SK-N-SH (cell line): Measurements from ENCODE around the gene TMEM54. TPM values are rescaled to one million over a fixed set of nuclear protein-coding genes. Genes with fewer than 3 reads are reported as not detected.

ENCODE experiments used
- CTCF ChIA-PET: fragments of 300-600, 350-600 bp; formaldehyde crosslinking; extraction: SDS; loops from one replicate; lab custom pipeline; 2021; lab: Yijun Ruan, JAX
- POLR2A ChIA-PET: fragments of 350-600 bp; sonication (Branson Sonifier 250); formaldehyde crosslinking; extraction: SDS; loops from one replicate; lab custom pipeline; 2020; ENCODE audit warnings: antibody characterized with exemption, inconsistent platforms; lab: Yijun Ruan, JAX
- DNase-seq: peaks from one replicate; pipeline ENCODE4 v3.0.0; 2012
- H2AFZ ChIP-seq: fragments of 200-600 bp; sonication (generic); 2 replicates; pipeline ENCODE4 v1.8.1; 2016; ENCODE audit warnings: antibody characterized with exemption, mild to moderate bottlenecking, low read depth
- H3F3A ChIP-seq: fragments of 200-600 bp; sonication (generic); replicated peaks from 2 replicates; pipeline ENCODE3; 2016; ENCODE audit warnings: antibody characterized with exemption, mild to moderate bottlenecking; ENCODE audit not compliant: insufficient read depth
- H3K27ac ChIP-seq, 2 experiments: fragments of 200-500 bp in 1 of 2; fragments of 200-600 bp in 1 of 2; sonication (Bioruptor generic) in 1 of 2; sonication (generic), shearing (Covaris generic) in 1 of 2; 2 replicates each; pipeline versions ENCODE4 v1.5.1 to v1.6.1; 2014 to 2016; ENCODE audit warnings: low read depth in 2 of 2, inconsistent platforms in 1 of 2, low read length in 1 of 2, mild to moderate bottlenecking in 1 of 2, mixed read lengths in 1 of 2
- H3K27me3 ChIP-seq: fragments of 200-600 bp; sonication (generic), shearing (Covaris generic); 2 replicates; pipeline ENCODE4 v1.6.1; 2016; ENCODE audit warnings: mixed run types; ENCODE audit not compliant: insufficient read depth
- H3K36me3 ChIP-seq, 2 experiments: fragments of 200-500 bp in 1 of 2; fragments of 200-600 bp in 1 of 2; sonication (Bioruptor generic) in 1 of 2; sonication (generic) in 1 of 2; replicated peaks in 1 of 2; 2 replicates each; pipeline versions ENCODE3 to v1.5.1; 2014 to 2016; ENCODE audit warnings: low read length in 1 of 2, mild to moderate bottlenecking in 1 of 2; ENCODE audit not compliant: insufficient read depth in 2 of 2, control insufficient read depth in 1 of 2
- H3K4me1 ChIP-seq, 2 experiments: fragments of 200-500 bp in 1 of 2; fragments of 200-600 bp in 1 of 2; sonication (Bioruptor generic) in 1 of 2; sonication (generic), shearing (Covaris generic) in 1 of 2; 2 replicates each; pipeline versions ENCODE4 v1.5.1 to v1.6.1; 2014 to 2016; ENCODE audit warnings: low read depth in 1 of 2, low read length in 1 of 2, mixed run types in 1 of 2; ENCODE audit not compliant: insufficient read depth in 2 of 2, control insufficient read depth in 1 of 2
- H3K4me2 ChIP-seq: fragments of 200-600 bp; sonication (generic), shearing (Covaris generic); 2 replicates; pipeline ENCODE4 v1.6.1; 2017; ENCODE audit warnings: mixed run types
- H3K4me3 ChIP-seq, 2 experiments: fragments of 200-500 bp in 1 of 2; fragments of 200-600 bp in 1 of 2; sonication (Bioruptor generic) in 1 of 2; sonication (generic), shearing (Covaris generic) in 1 of 2; 2 replicates each; pipeline versions ENCODE4 v1.5.1 to v1.8.1; 2014 to 2016; ENCODE audit warnings: low read depth in 2 of 2, inconsistent platforms in 1 of 2, low read length in 1 of 2, mild to moderate bottlenecking in 1 of 2, mixed read lengths in 1 of 2, moderate library complexity in 1 of 2
- H3K79me2 ChIP-seq: fragments of 200-600 bp; sonication (generic); 2 replicates; pipeline ENCODE4 v1.8.1; 2017; ENCODE audit warnings: mild to moderate bottlenecking; ENCODE audit not compliant: insufficient read depth
- H3K9ac ChIP-seq: fragments of 200-600 bp; sonication (generic); 2 replicates; pipeline ENCODE4 v1.6.1; 2017; ENCODE audit warnings: mixed run types
- H3K9me2 ChIP-seq: fragments of 200-600 bp; sonication (generic); 2 replicates; pipeline ENCODE4 v1.6.1; 2017; ENCODE audit warnings: mixed run types
- H3K9me3 ChIP-seq: fragments of 200-600 bp; sonication (generic); 2 replicates; pipeline ENCODE4 v1.6.1; 2017; ENCODE audit warnings: mixed run types, mild to moderate bottlenecking, moderate library complexity
- H4K20me1 ChIP-seq: fragments of 200-600 bp; sonication (generic); 2 replicates; pipeline ENCODE4 v1.6.1; 2017; ENCODE audit warnings: mild to moderate bottlenecking, mixed run types; ENCODE audit not compliant: insufficient read depth
- CTCF ChIP-seq: fragments of 200-600 bp; sonication (generic); IDR thresholded peaks from 2 replicates; pipeline ENCODE4 v1.6.1; 2017; ENCODE audit warnings: antibody characterized with exemption, mild to moderate bottlenecking, moderate library complexity
- FOXJ3 ChIP-seq: sonication (generic); formaldehyde crosslinking; IDR thresholded peaks from 2 replicates; pipeline ENCODE4 v1.5.1; 2020; ENCODE audit warnings: mild to moderate bottlenecking, missing genetic modification reagents
- FOXM1 ChIP-seq: IDR thresholded peaks from 2 replicates; pipeline ENCODE4 v1.4.0; 2012; ENCODE audit warnings: low read depth, mild to moderate bottlenecking
- GABPA ChIP-seq: IDR thresholded peaks from 2 replicates; pipeline ENCODE4 v1.4.0; 2012; ENCODE audit warnings: low read depth, mild to moderate bottlenecking
- GATA2 ChIP-seq: sonication (generic); formaldehyde crosslinking; IDR thresholded peaks from 2 replicates; pipeline ENCODE4 v1.5.0; 2020; ENCODE audit warnings: mild to moderate bottlenecking, missing genetic modification reagents
- IRF3 ChIP-seq: fragments of 150-350 bp; IDR thresholded peaks from 2 replicates; pipeline ENCODE4 v1.6.1; 2016; ENCODE audit warnings: mild to moderate bottlenecking, low read depth, low read length
- MXI1 ChIP-seq: IDR thresholded peaks from 2 replicates; pipeline ENCODE4 v1.6.1; 2012; ENCODE audit warnings: mild to moderate bottlenecking, low read depth, low read length, improper control_type of control experiment
- NFIC ChIP-seq: IDR thresholded peaks from 2 replicates; pipeline ENCODE4 v1.4.0; 2012; ENCODE audit warnings: borderline replicate concordance
- PBX3 ChIP-seq: IDR thresholded peaks from 2 replicates; pipeline ENCODE4; 2012
- POLR2AphosphoS5 ChIP-seq: IDR thresholded peaks from 2 replicates; pipeline ENCODE4 v1.6.1; 2012; ENCODE audit warnings: low read depth, low read length
- RAD21 ChIP-seq: IDR thresholded peaks from 2 replicates; pipeline ENCODE4 v1.6.1; 2012; ENCODE audit warnings: mild to moderate bottlenecking, low read length
- RCOR1 ChIP-seq: fragments of 150-350 bp; IDR thresholded peaks from 2 replicates; pipeline ENCODE4 v1.6.1; 2017; ENCODE audit warnings: antibody characterized with exemption, low read length
- RFX5 ChIP-seq: IDR thresholded peaks from 2 replicates; pipeline ENCODE4 v1.6.1; 2012; ENCODE audit warnings: mild to moderate bottlenecking, improper control_type of control experiment, low read length
- TCF12 ChIP-seq: IDR thresholded peaks from 2 replicates; pipeline ENCODE4 v1.4.0; 2012
- TEAD4 ChIP-seq: IDR thresholded peaks from 2 replicates; pipeline ENCODE4 v1.4.0; 2012; ENCODE audit warnings: mild to moderate bottlenecking, borderline replicate concordance; ENCODE audit not compliant: insufficient read depth
- YY1 ChIP-seq: IDR thresholded peaks from 2 replicates; pipeline ENCODE4 v1.4.0; 2012; ENCODE audit warnings: low read depth, mild to moderate bottlenecking
- ZBTB33 ChIP-seq: IDR thresholded peaks from 2 replicates; pipeline ENCODE4 v1.4.0; 2012; ENCODE audit warnings: low read depth, borderline replicate concordance
- WGBS: methylation state at CpG from one replicate; pipeline ENCODE4 v1.1.6; 2017; ENCODE audit warnings: low lambda C conversion rate; 5-methylcytosine and 5-hydroxymethylcytosine counted together
- polyA plus RNA-seq, 3 experiments: library from polyadenylated mRNA; depleted of rRNA; stranded (reverse); fragments of >200 nt; gene quantifications; 2 replicates each; pipeline ENCODE4 v1.2.3, GENCODE V29; 2012

The TMEM54 gene
- polyA plus RNA-seq, 1 of the 3 experiments (the other 2 are of a cell fraction) = 66.6 TPM

- no peak for TF ChIP-seq IRF3
These were observed 28.2 kb upstream of the TMEM54 start (continued) for GRCh38 chr1:32929366-32929765.

- H3K9me3 ChIP-seq = no peaks in the 10 kb centered on the region
- H3K9ac ChIP-seq = no peak overlapping the region
- no peaks in the 10 kb centered on the region for H3K9me2 ChIP-seq
- 94% methylated on average over 8 of the region's 8 CpGs for WGBS
- H3K27me3 ChIP-seq = no peaks in the 10 kb centered on the region
- peaks cover under 1% of the 10 kb centered on the region; the same call in 1 of the 2 replicates for H4K20me1 ChIP-seq
- H2AFZ ChIP-seq = no peak overlapping the region
- peaks cover 10% of the 10 kb centered on the region for H3F3A ChIP-seq
- ChIA-PET CTCF (interaction anchor here (1.4 to 8.9 kb wide), 3 partner anchors 79 to 157 kb away, joined by 6 to 95 read pairs (median 8); no protein-coding TSS in a partner anchor), POLR2A (interaction anchor here (0.6 kb wide), 1 partner anchor 355 kb away, joined by 4 read pairs; no protein-coding TSS in a partner anchor)
- no peak overlapping the region for H3K4me3 ChIP-seq
- no peak for TF ChIP-seq RCOR1
- TF ChIP-seq RAD21 = no peak
- TF ChIP-seq TCF12 = no peak
- TF ChIP-seq POLR2AphosphoS5 = no peak
- TF ChIP-seq YY1 = no peak
- no peak for TF ChIP-seq FOXM1
- no peak for TF ChIP-seq TEAD4
- TF ChIP-seq FOXJ3 = no peak
- no peak for TF ChIP-seq CTCF
- no peak for TF ChIP-seq RFX5
- TF ChIP-seq GATA2 (CRISPR knock-in tag) = no peak
- no peak for TF ChIP-seq NFIC
- no peak for TF ChIP-seq GABPA
- H3K4me2 ChIP-seq = no peak overlapping the region
- peaks cover 1 to 2% of the 10 kb centered on the region in 2 experiments; a peak in 3 of 4 replicates for H3K4me1 ChIP-seq
- no peaks in the 10 kb centered on the region for H3K79me2 ChIP-seq
- no peak for DNase-seq
- no peaks in the 10 kb centered on the region for H3K36me3 ChIP-seq
- H3K27ac ChIP-seq = no peak overlapping the region
These were observed 27.5 kb upstream of the TMEM54 start for GRCh38 chr1:32928715-32929114.

- POLR2A ChIA-PET = interaction anchor here (0.6 kb wide), 1 partner anchor 355 kb away, joined by 4 read pairs; no protein-coding TSS in a partner anchor
- TF ChIP-seq MXI1 (no peak), ZBTB33 (no peak), RCOR1 (peak; percentile 17; the same call in 1 of the 2 replicates), PBX3 (no peak)
These were observed 27.1 kb upstream of the TMEM54 start for GRCh38 chr1:32928285-32928684.

More at GRCh38 chr1:32928285-32928684, 27.1 kb upstream of the TMEM54 start:
- H3K9ac ChIP-seq = no peak overlapping the region
- no peaks in the 10 kb centered on the region for H3K36me3 ChIP-seq
- no peaks in the 10 kb centered on the region for H4K20me1 ChIP-seq
- no peak overlapping the region for H3K4me3 ChIP-seq
- H3K27me3 ChIP-seq = no peaks in the 10 kb centered on the region
- no peaks in the 10 kb centered on the region for H3K79me2 ChIP-seq
- no peak for DNase-seq
- no peaks in the 10 kb centered on the region for H3K9me2 ChIP-seq
- 92% methylated on average over 2 of the region's 2 CpGs for WGBS
- no peak overlapping the region for H3K4me2 ChIP-seq
- H3K4me1 ChIP-seq = no peaks in the 10 kb centered on the region; a peak in 1 of 4 replicates
- H3K9me3 ChIP-seq = no peaks in the 10 kb centered on the region
- H3F3A ChIP-seq = peaks cover 6% of the 10 kb centered on the region
- CTCF ChIA-PET = interaction anchor here (1.4 to 8.9 kb wide), 3 partner anchors 80 to 158 kb away, joined by 6 to 95 read pairs (median 8); no protein-coding TSS in a partner anchor
- no peak overlapping the region for H2AFZ ChIP-seq
- no peak overlapping the region for H3K27ac ChIP-seq
